H1 (cell line): ENCODE results near the gene CBLB. TPM values are rescaled to one million over a fixed set of nuclear protein-coding genes. Genes with fewer than 3 reads are reported as not detected.

ENCODE experiments used
- BACH1 ChIP-seq: IDR thresholded peaks from 2 replicates; pipeline ENCODE4 v1.6.1; 2012; ENCODE audit warnings: low read length, improper control_type of control experiment
- GTF2F1 ChIP-seq: IDR thresholded peaks from 2 replicates; pipeline ENCODE4 v1.6.1; 2012; ENCODE audit warnings: low read depth, low read length, improper control_type of control experiment, borderline replicate concordance
- KDM4A ChIP-seq: IDR thresholded peaks from one replicate; pipeline ENCODE4 v1.7.1; 2012; ENCODE audit warnings: low read depth, mild to moderate bottlenecking, moderate library complexity, low read length, inconsistent platforms; ENCODE audit not compliant: severe bottlenecking
- polyA plus RNA-seq, 7 experiments: library from polyadenylated mRNA; depleted of rRNA in 3 of 7; stranded (reverse) in 5 of 7; unstranded in 2 of 7; fragments of >200 nt in 5 of 7; fragments of 200-250 nt in 2 of 7; gene quantifications; 1 replicate in 5 of 7; 2 replicates in 1 of 7; 4 replicates in 1 of 7; pipeline versions ENCODE4 v1.2.1 to v1.2.3, GENCODE V29; 2011 to 2013; ENCODE audit warnings: missing spikeins in 2 of 7, mixed read lengths in 2 of 7
- total RNA-seq: library from RNA; stranded (reverse); fragmentation: NEBNext Ultra II Directional; extraction: Animal tissue kit (Norgen Biotek cat#: 25700); gene quantifications from 2 replicates; pipeline ENCODE4 v1.2.1, GENCODE V29; 2021

CBLB gene
- total and polyA plus RNA-seq, 2 of the 8 experiments (the other 6 are each of a cell fraction or from before 2014, with no cell fraction given), result 14.5 to 26.0 TPM

GRCh38 chr3:105619651-105620050, 249.2 kb downstream of the CBLB start (continued):
- TF ChIP-seq GTF2F1 (no peak), KDM4A (no peak), BACH1 (no peak)
